ENCODE measurements around the gene MRPL52.

Gene MRPL52

DNA sequence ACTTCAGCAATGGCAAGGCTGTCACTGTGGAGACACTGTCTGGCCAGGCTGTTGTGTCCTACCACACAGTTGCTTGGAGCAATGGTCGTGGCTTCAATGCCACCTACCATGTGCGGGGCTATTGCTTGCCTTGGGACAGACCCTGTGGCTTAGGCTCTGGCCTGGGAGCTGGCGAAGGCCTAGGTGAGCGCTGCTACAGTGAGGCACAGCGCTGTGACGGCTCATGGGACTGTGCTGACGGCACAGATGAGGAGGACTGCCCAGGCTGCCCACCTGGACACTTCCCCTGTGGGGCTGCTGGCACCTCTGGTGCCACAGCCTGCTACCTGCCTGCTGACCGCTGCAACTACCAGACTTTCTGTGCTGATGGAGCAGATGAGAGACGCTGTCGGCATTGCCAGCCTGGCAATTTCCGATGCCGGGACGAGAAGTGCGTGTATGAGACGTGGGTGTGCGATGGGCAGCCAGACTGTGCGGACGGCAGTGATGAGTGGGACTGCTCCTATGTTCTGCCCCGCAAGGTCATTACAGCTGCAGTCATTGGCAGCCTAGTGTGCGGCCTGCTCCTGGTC is 46.1 kb downstream of the MRPL52 start:
- no peak for DNase-seq (ENCODE audit: low read depth, low spot score)
- in situ Hi-C loops (cut with HindIII; ENCODE audit: low sequenced_read_pairs) = no loop called here
- H3K4me3 ChIP-seq (ENCODE audit: low read depth, low read length) = no peak overlapping the region
- TF ChIP-seq, protein P1, sequence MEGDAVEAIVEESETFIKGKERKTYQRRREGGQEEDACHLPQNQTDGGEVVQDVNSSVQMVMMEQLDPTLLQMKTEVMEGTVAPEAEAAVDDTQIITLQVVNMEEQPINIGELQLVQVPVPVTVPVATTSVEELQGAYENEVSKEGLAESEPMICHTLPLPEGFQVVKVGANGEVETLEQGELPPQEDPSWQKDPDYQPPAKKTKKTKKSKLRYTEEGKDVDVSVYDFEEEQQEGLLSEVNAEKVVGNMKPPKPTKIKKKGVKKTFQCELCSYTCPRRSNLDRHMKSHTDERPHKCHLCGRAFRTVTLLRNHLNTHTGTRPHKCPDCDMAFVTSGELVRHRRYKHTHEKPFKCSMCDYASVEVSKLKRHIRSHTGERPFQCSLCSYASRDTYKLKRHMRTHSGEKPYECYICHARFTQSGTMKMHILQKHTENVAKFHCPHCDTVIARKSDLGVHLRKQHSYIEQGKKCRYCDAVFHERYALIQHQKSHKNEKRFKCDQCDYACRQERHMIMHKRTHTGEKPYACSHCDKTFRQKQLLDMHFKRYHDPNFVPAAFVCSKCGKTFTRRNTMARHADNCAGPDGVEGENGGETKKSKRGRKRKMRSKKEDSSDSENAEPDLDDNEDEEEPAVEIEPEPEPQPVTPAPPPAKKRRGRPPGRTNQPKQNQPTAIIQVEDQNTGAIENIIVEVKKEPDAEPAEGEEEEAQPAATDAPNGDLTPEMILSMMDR (IDR thresholded peaks at IDR 0.05; ENCODE audit: low read depth, low read length) = no peak

GRCh38 chr14:22877000-22877501 is 47.4 kb downstream of the MRPL52 start:
- DNase-seq (ENCODE audit: low read depth, low spot score) = no peak
- in situ Hi-C loops (cut with HindIII; ENCODE audit: low sequenced_read_pairs) = no loop called here
- no peak overlapping the region for H3K4me3 ChIP-seq (ENCODE audit: low read depth, low read length)
- TF ChIP-seq, protein P1 (IDR thresholded peaks at IDR 0.05; ENCODE audit: low read depth, low read length) = no peak

GRCh38 chr14:22878271-22879246 is 48.9 kb downstream of the MRPL52 start:
- H3K4me3 ChIP-seq (ENCODE audit: low read depth, low read length) = no peak overlapping the region
- in situ Hi-C loops (cut with HindIII; ENCODE audit: low sequenced_read_pairs) = no loop called here
- TF ChIP-seq, protein P1 (IDR thresholded peaks at IDR 0.05; ENCODE audit: low read depth, low read length) = no peak
- no peak for DNase-seq (ENCODE audit: low read depth, low spot score)

DNA sequence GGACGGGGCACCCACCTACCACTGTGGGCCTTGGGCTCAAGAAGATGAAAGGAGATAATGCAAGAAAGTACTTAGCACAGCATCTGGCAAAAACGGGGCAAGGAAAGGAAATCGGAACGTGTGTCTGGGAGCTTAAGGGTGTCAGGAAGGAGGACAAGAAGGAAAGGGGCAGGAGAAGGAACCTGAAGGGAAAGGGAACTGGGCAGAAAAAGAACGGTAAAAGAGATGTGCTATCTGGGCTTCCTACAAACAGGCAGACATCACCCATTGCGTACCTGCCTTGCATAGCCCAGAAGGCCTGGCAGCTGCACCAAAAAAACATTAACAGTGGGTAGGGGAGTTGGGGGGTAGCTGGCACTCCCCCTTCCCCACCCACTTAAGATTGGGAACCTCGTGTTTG is 52.4 kb downstream of the MRPL52 start:
- no peak for DNase-seq (ENCODE audit: low read depth, low spot score)
- no peak overlapping the region for H3K4me3 ChIP-seq (ENCODE audit: low read depth, low read length)
- TF ChIP-seq, protein P1 (IDR thresholded peaks at IDR 0.05; ENCODE audit: low read depth, low read length) = no peak
- in situ Hi-C loops (cut with HindIII; ENCODE audit: low sequenced_read_pairs) = no loop called here

GRCh38 chr14:22882529-22883172 is 53.0 kb downstream of the MRPL52 start:
- no peak overlapping the region for H3K4me3 ChIP-seq (ENCODE audit: low read depth, low read length)
- TF ChIP-seq, protein P1 (IDR thresholded peaks at IDR 0.05; ENCODE audit: low read depth, low read length) = no peak
- DNase-seq (ENCODE audit: low read depth, low spot score) = peak; percentile 52
- in situ Hi-C loops (cut with HindIII; ENCODE audit: low sequenced_read_pairs) = no loop called here

DNA sequence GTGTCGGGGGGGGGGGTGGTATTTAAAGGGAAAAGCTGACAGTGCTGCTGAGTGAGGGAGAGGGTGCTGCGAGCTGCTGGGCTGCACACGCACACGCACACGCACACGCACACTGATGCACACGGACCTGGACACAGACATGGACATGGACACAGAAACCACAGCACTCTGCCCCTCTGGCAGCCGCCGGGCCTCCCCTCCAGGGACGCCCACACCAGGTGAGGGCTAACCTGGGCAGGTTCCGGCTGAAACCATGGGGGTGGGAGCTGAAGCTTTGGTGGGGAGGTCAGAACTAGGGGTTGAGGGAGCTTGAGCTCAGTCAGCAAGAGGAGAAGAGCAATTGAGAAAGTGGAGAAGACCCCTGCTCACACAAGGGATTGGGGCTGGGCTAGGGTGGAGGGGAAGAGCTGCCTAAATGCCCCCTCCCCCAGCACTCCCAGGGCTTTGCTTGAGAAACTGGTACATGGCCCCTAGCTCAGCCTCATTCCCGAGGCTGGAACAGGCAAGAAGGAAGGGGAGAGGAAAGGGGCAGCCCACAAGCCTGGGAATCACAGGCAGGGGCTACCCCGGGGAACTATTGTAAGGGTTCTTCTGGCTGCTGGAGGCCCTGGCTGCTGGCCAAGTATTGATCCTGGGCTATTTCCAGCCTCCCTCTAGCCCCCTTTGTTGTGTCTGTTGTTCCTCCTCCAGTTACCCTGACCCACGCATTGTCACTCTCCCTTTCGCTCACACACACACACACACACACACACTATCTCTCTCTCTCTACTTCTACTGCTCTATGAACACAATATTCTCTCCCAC is 53.7 kb downstream of the MRPL52 start, which contains the start of gene REM2:
Gene REM2 (plus strand): TSS at position 50 of the 804 bp plus-strand sequence. CDS start 66 bp downstream, at position 116.
- H3K4me3 ChIP-seq (ENCODE audit: low read depth, low read length) = no peak within 1 kb of the TSS
- DNase-seq (ENCODE audit: low read depth, low spot score) = no peak
- TF ChIP-seq, protein P1 (IDR thresholded peaks at IDR 0.05; ENCODE audit: low read depth, low read length) = no peak
- in situ Hi-C loops (cut with HindIII; ENCODE audit: low sequenced_read_pairs) = no loop called here

Measured in astrocyte of the spinal cord (primary cell).